A172 (cell line): ENCODE results near the gene LMO2. TPM values are rescaled to one million over a fixed set of nuclear protein-coding genes. Genes with fewer than 3 reads are reported as not detected.
A peak's percentile ranks its signal among the peaks of the same experiment; 100 is the strongest.

Experiments
- DNase-seq: peaks from one replicate; pipeline ENCODE4 v3.0.0-alpha.2; 2015; ENCODE audit warnings: low spot score
- total RNA-seq: library from RNA; depleted of rRNA; stranded (reverse); fragments of >200 nt; shearing (Covaris generic); gene quantifications from 2 replicates; pipeline ENCODE4 v1.2.3, GENCODE V29; 2014

LMO2 gene
- total RNA-seq, 1 experiment from 2014 or later = 0.98 TPM

GRCh38 chr11:33915526-33915925 is 23.6 kb upstream of the LMO2 start:
- DNase-seq = no peak

DNA sequence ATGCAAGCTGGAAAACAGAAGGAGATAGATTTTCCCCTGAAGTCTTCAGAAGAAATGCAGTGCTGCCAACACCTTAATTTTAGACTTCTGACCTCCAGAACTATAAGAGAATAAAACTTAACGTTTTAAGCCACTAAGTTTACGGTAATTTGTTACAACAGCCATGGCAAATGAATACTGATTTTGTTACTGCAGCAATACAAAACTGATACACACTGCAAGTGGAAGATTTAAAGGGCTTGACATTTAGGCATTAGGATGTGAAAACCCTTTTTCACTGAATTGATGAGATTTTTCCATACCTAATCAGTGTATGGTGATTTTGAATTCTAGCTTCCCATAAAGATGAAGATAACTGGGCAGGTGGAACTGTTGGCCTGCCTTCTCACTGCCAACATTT is 22.1 kb upstream of the LMO2 start:
- no peak for DNase-seq

GRCh38 chr11:33912405-33913361 is 20.8 kb upstream of the LMO2 start:
- DNase-seq = peak; percentile 81

- no peak for DNase-seq
Measured at GRCh38 chr11:33910958-33911339, 19.1 kb upstream of the LMO2 start.

DNA sequence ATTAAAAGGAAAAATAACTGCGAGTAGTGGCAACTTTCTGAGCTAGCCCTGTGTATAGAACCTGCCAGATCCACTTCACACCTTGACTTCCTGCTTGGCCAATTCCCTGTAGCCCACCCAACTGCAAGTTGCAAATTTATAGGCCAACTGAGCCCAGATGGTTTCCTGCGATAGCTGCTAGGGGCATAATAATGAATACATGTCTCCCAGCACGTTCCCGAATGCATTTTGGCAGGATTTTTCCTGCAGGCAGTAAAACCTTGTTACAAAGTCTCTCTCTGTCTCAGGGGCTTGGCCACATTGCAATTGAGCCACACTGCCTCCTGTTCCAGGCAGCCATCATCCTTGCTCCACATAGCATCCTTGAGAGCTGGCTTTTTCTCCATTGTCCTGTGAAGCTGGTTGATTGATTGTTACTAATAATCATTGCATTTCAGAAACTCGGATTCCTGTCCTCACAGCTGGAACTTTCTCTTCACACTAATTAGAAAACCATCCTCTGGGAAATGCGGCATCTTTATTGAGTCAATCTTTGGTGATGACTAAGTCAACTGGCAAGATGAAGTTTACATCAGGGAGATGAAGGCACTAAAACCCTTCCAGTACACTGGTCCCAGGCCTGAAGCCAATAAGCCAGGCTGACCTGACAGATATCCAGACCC is 18.6 kb upstream of the LMO2 start:
- DNase-seq = peak; percentile 8

DNA sequence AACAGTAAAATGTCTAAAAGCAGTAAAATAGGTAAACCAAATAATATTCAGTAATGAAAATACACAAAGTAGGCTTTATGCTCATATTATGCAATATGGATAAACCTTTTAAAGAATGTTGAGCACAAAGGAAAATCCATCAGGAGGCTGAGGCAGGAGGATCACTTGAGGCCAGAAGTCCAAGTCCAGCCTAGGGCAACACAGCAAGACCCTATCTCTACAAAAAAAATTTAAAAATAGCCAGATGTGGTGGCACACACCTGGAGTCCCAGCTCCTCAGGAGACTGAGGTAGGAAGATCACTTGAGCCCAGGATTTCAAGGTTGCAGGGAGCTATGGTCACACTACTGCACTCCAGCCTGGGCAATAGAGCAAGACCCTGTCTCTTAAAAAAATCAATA is 17.7 kb upstream of the LMO2 start:
- DNase-seq = no peak

DNA sequence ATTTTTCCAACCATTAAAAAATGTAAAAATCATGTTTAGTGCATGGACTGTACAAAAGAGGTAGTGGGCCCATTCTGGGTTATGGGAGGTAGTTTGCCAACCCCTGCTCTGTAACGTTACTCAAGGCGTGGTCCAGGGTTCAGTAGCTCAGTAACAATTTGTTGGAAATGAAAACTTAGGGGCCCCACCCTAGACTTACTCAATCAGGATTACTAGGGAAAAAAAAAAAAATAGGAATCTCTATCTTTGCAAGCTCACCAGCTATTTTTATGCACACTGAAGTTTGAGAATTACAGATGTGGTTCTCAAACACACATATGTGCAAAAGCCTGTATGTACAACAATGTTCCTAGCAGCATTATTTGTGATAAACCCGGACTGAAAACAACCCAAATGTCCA is 17.3 kb upstream of the LMO2 start:
- DNase-seq = no peak

DNA sequence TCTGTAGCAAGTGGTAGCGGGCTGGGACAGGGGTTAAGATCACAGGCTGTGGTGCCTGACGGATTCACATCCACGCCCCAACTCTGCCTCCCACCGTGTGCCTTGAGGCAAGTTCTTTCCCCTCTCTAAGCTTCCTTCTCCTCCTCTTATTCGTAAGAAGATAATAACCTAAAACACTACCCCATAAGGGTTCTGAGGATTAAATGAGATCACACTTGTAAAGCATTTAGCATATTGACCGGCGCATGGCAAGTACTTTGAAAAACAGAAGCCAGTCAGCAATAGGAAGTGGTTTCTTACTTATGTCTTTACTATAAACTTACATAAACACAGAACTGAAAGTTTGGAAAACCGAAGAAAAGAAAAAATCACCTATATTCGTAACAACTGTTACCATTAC is 15.5 kb upstream of the LMO2 start:
- no peak for DNase-seq

- DNase-seq = no peak
Measured at GRCh38 chr11:33906484-33907186, 14.8 kb upstream of the LMO2 start.

- no peak for DNase-seq
Measured at GRCh38 chr11:33904102-33904501, 12.2 kb upstream of the LMO2 start.

GRCh38 chr11:33900159-33900840 is 8.4 kb upstream of the LMO2 start:
- DNase-seq = no peak

DNA sequence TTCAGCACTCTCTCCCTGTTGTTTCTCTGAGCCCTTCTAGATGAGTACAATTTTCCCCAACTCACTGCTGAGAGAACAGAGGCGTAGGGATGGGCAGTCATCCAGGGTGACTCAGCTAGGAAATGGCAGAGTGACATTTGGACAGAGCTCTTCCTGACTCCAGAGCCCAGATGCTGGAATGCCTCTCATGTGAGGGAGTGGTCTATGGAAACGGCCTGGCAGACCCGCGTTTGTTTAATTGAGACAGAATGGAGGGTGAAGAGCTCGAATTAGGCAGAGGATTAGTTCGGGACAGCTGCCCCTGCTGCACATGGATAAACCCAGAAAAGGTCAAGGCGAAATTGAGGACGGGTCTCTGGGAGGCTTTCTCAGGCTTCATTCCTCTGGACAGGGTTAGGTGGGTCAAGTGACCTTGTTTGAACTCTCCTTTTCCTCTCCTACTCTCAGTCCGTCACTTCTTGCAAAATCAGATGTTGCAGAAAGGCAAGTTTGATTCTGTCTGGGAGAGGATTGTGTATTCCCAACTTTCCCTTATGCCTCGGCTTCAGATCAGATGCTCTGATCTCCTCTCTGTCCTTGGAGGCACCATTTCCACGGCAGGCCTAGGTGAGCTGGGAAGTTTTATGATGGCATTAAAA is 7.6 kb upstream of the LMO2 start:
- DNase-seq = peak; percentile 93

GRCh38 chr11:33898957-33899356 is 7.1 kb upstream of the LMO2 start:
- DNase-seq = no peak

GRCh38 chr11:33897761-33898375 is 6.0 kb upstream of the LMO2 start:
- peak; percentile 50 for DNase-seq

DNA sequence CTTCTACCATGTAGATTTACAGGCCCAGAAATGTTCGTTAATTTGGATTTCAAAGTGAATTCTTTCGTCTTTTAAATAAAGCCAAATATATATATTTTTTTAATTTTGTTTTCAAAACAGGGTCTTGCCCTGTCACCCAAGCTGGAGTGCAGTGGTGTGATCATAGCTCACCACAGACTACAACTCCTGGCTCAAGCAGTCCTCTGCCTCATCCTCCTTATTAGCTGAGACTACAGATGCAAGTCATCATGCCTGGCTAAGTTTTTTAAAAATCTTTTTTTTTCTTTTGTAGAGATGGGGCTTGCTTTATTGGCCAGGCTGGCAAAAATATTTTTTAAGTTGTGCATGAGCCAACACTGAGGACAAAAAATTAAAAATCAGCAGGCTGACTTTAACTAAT is 5.0 kb upstream of the LMO2 start:
- no peak for DNase-seq

DNA sequence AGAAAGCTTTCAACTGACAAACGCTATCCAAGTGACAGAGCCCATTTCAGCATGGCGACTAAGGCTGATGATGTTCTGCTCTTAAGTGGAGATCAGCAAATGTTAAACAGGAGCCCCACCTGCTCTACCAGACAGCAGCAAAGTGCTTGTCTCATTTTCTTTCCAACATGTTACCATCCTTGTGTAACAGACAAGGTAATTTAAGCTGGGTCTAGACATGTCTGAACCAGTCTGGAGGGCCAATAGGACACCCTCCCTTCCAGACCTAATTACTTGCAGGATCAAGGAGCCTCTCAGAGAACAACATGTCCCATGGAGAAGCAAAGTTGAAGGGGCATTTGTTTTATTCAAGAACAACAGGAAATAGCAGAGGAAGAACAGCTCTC is 3.9 kb upstream of the LMO2 start:
- DNase-seq = no peak

GRCh38 chr11:33894398-33894746 is 2.5 kb upstream of the LMO2 start:
- no peak for DNase-seq

DNA sequence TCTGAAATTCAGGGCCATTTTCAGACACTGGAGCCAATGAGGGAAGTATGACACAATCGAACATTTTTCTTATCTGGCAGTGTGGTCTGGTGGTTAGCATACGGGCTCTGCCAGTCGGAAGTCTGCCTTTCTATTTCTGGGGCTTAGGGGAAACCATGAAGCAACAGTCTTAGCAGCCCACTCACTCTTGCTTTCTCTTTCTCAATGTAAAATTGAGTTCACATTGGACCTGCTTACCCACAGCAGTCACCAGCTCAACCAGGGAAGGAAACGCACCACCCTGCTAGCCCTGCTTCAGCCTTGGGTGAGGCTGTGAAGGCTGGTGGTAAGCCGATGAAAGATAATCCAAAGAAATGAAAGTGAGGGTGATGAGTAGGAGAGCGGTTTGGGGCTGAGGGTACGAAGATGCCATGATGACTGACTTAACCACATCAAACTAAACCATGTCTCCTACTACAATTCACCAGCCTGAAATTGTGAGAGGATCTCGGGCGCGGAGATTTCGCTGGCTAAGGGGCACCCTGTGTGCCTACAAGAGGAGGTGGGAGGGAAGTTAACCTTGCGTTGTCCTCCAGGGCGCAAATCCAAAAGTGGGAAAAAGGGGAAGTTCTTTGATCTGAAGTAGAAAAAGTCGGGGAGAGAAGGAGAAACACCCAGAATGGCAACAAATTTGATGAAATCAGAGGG is 2.0 kb upstream of the LMO2 start:
- no peak for DNase-seq

DNA sequence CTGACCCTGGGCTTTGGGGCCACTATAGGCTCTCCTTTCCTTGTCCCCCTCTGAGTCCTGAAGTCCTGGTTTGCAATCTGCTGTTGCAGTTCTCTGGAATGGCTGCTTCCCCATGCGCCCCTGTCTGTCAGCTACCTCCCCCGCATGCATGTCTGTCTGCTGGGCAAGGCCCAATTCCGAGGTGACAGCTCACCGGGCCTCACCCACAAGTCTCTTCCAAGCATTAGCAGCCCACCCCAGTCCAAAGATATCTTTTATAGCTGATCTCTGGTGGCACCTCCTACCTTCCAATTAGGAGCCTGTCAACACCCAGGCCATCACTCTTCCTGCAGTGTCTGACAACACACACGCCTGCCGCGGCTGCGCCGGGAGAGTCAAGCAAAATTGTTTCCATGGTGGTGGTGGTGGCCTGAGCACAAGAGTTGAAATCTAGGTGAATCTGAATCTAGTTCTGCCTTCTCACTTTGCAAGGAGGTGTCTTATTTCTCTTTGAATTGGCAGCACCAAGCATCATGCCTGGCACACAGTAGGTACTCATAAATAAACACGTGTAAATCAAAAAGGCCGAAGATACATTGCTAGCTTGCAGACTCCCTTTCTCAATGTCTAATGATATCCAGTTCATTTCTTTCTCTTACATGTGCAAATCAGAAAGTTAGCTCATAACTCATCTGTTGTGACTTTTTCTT is 1.2 kb upstream of the LMO2 start:
- DNase-seq = no peak

GRCh38 chr11:33889821-33890378 is 2.0 kb downstream of the LMO2 start:
- DNase-seq = no peak
